Measurements from ENCODE around the gene HOGA1.
"Not testable (repeated sequence)": the region's sequence is repeated elsewhere in the genome, so short reads cannot be mapped to it uniquely, and the experiment has no call there.

GRCh38 chr10:97561386-97562077, 22.7 kb upstream of the HOGA1 start:
- not testable (repeated sequence) for TF ChIP-seq CTCF, POLR2A (IDR thresholded peaks at IDR 0.05)
